HG03432 (cell line): ENCODE measurements around the gene TMCC3.
"Not testable (repeated sequence)": the region's sequence is repeated elsewhere in the genome, so short reads cannot be mapped to it uniquely, and the experiment has no call there.

ENCODE experiments used
- ATAC-seq: cut with Tn5 transposase; IDR thresholded peaks from one replicate; pipeline ENCODE4 v1.9.1; 2021; ENCODE audit warnings: mild to moderate bottlenecking, moderate library complexity; ENCODE audit not compliant: unreplicated experiment

TMCC3 gene

GRCh38 chr12:94637390-94638113 is 12.8 kb downstream of the TMCC3 start:
- no peak for ATAC-seq

DNA sequence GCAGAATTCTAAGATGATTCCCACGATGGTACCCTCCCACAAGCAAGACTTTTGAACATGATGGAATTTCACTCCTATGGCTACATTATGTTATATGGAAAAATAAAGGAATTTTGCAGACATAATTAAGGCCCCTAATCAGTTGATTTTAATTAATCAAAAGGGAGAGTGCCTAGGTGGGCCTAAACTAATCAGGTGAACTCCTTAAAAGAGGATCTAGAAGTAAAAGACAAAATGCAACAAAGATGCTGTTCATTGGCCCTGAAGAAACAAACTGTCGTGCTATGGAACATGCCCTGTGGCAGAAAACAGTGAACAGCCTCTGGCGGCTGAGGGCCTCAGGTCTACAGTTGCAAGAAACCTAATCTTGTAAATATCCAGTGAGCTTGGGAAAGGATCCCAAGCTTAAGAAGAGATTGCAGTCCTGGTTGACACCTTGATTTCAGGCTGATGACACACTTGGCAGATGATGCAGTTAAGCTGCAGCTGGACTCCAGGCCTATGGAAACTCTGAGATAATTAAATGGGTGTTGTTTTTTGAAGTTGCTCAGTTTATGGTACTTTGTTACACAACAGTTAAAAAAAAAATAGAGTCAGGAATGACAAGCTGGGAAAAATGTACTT is 13.8 kb downstream of the TMCC3 start:
- ATAC-seq = no peak

DNA sequence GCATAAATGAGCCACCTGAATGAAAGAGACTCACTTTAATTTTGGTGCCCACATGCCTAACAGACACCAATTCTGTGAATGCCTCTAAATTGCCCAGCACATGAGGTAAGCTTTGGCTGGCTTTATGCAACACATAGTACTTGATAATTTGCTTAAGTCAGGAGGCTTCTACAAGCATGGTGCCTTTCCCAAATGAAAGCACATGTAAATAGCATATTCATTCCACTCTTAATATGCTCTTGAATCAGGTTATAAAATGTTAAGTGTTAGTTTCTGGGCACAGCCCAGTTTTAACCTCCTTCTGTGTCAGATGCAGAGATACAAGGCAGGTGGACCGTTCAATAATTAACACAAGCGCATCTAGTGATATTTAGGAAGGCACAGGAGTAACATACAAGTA is 15.6 kb downstream of the TMCC3 start:
- ATAC-seq = no peak

GRCh38 chr12:94633401-94633800 is 17.0 kb downstream of the TMCC3 start:
- ATAC-seq = no peak

- no peak for ATAC-seq
Measured at GRCh38 chr12:94631058-94631457, 19.3 kb downstream of the TMCC3 start.

GRCh38 chr12:94628819-94629472 is 21.4 kb downstream of the TMCC3 start:
- ATAC-seq = no peak

DNA sequence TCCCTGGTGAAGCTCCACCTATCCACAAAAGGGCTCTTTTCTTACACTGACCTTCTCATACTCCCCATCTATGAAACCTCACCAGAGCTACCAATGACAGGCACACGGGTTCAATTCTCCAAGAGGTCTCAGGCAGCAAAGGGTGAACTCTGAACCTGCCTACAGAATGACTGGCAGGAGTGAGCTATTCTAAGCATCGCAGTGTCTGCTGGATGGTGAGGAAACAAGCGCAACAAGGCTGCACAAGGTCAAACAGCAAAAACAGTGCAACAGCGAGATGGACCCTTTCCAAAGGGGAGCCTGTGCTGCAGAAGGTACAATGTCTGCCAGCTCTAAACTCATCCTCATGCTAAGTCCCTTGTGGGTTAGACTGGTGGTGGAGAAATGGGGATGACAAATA is 22.0 kb downstream of the TMCC3 start:
- ATAC-seq = no peak

DNA sequence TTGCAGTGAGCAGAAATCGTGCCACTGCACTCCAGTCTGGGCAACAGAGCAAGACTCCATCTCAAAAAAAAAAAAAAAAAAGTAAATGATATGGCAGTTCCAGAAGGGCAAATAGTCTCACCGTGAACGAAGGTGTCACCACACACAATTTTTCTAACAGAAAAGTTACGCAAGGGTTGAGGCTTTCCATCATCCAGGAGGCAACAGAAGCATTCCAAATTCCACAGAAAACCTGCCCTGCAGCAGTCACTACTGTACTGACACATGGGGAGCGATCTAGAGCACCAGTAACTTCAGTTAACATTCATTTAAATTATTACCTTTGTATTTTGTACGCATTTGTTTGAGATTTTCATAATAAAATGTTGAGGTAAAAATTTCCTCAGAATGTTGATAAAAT is 24.8 kb downstream of the TMCC3 start:
- no peak for ATAC-seq

- ATAC-seq = no peak
Measured at GRCh38 chr12:94623161-94623920, 27.0 kb downstream of the TMCC3 start.

- ATAC-seq = no peak
Measured at GRCh38 chr12:94622475-94622874, 27.9 kb downstream of the TMCC3 start.

- ATAC-seq = peak; percentile 99
Measured at GRCh38 chr12:94621662-94622359, 28.5 kb downstream of the TMCC3 start.

DNA sequence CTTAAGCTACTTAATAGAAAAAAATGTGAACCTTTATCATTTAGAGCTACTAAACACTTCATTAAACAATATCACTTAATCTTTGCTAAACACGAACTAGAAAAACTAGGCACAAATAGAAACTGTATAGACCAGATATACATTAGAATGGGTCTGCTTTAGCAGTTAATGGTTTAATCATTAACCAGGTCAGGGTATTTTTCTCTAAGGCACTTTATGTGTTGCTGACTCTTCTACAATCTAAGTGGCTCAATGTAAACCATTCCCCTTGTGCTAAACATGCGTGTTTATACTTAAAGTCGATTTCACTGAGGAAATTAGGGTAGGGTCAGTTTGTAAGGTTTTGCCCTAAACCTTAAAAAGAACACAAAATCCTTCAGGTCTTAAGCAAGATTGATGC is 29.7 kb downstream of the TMCC3 start:
- no peak for ATAC-seq

GRCh38 chr12:94618995-94619695 is 31.2 kb downstream of the TMCC3 start:
- no peak for ATAC-seq

DNA sequence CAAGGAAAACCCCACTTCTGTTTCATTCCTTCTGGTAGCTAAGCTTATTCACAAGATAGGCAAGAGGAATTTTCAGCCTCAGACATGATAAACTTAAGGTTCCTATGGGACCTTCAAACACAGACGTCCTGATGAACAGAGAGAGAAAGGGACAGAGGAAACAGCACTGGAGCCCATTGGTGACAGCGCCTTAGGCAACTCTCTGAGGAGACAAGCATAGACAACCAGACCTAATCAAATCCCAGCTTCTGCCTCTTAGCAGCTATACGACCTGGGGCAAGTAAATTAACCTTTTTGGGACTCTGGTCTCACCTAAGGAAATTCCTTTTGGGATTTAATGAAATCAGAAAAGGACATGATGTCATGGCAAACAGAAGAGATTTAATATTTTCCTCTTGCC is 33.3 kb downstream of the TMCC3 start:
- ATAC-seq = no peak

DNA sequence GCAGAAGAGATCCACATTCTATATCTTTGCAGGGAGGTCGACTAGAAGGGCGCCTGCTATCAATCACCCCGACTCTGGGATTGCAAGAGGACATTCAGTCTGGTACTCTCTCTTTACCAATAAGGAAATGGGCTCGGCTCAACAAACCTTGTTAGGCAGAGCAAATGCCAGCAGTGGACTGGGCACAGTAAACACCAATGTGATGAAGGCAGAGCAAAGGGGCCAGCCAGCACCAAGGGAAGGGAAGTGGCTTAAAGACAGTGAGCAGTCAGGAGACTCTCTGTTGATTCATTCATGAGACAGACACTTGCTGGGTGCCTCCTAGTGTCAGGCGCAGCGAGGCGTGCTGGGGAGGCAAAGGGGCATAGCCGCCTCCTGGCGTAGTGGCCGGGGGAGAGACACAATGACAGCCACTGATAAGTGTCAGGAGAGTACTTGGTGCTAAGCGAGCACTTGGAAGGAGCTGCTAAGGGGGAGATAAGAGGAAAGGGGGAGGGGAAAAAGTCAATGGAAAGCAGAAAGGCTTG is 34.1 kb downstream of the TMCC3 start:
- ATAC-seq = no peak

DNA sequence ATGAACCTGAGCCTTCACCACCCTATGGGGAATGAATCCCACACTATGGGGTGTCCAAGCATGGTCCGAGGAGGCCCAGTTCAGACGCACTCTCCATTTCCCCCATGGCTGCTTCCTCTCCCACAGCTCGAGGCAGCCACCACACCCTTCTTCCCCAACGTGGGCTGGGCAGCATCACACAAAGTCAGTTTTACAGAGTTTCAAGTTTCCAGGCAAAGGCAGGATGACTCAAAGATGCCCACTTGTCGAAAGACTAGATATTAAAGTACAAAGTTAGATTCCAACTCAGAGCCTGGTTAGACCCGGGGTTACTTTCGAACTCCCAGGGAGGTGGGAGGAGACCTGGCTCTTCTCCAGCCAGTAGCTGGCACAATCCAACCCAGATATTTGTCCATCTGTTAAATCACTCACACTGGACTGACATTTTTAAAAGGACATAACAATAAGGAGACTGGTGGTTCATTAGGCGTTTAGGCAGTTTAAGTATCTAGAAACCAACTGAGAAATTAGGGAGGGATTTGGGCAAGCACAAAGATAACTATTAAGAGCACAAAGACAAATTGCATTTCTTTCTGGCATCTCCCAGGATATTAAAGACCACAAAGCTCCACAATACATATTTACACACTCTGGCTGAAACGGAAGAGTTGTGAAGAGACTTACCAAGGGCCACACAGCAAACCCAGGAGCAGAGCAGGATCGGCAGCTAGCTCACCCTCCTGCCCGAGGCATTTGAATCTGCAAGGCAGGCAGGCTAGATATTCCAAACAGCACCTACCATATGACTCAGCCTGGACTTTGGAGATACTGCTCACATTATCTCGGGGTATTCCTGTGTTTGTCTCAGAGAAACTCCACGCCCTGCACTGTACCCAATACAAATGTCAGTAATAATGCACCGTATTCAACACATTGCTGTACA is 34.8 kb downstream of the TMCC3 start:
- no peak for ATAC-seq

GRCh38 chr12:94614288-94614721 is 36.1 kb downstream of the TMCC3 start:
- ATAC-seq = no peak

GRCh38 chr12:94609917-94610443 is 40.4 kb downstream of the TMCC3 start:
- no peak for ATAC-seq

GRCh38 chr12:94606810-94607209 is 43.5 kb downstream of the TMCC3 start:
- ATAC-seq = not testable (repeated sequence)
